Left cardiac atrium (tissue), 4 donors: ENCODE data around the gene ITGA8. TPM values are rescaled to one million over a fixed set of nuclear protein-coding genes. Genes with fewer than 3 reads are reported as not detected.
"Not testable (repeated sequence)": the region's sequence is repeated elsewhere in the genome, so short reads cannot be mapped to it uniquely, and the experiment has no call there.

Source experiments
- ATAC-seq, 2 donors: fragments of 200-7000 bp; cut with Tn5 transposase; one replicate each; pipeline ENCODE4 v1.9.1; 2020; ENCODE audit warnings: mild to moderate bottlenecking in 2 of 2, moderate library complexity in 2 of 2
- DNase-seq: peaks from one replicate; pipeline ENCODE4 v3.0.0-alpha.2; 2020
- intact Hi-C, 2 donors: fragments of 100-400 bp; cut with DNase I; formaldehyde crosslinking; loops; one replicate each; pipeline versions ENCODE4 v1.14.1 to v1.15.1; 2022 to 2023
- total RNA-seq, 2 donors: library from RNA; stranded (reverse); fragmentation: NEBNext Ultra II Directional; extraction: Animal tissue kit (Norgen Biotek cat#: 25700); gene quantifications; one replicate each; pipeline ENCODE4 v1.2.1, GENCODE V29; 2021
- donor health status: DM: no; HTN: yes; CAD: no.
- donor health status: DM: no; HTN: yes; CAD: no; lungs with severe emphysema.
- donor health status: DM: yes; HTN: yes; CAD: no.
- donor health status: Dilated cardiomyopathy.

ITGA8 gene
- total RNA-seq, 2 donors from 2014 or later: 2.7 to 4.5 TPM

- no peak for DNase-seq
- intact Hi-C loops: loop anchor here (5.0 to 10.0 kb wide), 2 partner anchors 117 to 124 kb away; no protein-coding TSS in a partner anchor
- no peak for ATAC-seq
These were observed 131.6 kb downstream of the ITGA8 start for GRCh38 chr10:15588151-15588550.

- intact Hi-C loops: loop anchor here (5.0 to 10.0 kb wide), 2 partner anchors 118 to 125 kb away; no protein-coding TSS in a partner anchor
- no peak for ATAC-seq
These were observed 132.5 kb downstream of the ITGA8 start for GRCh38 chr10:15587271-15587670.

GRCh38 chr10:15585303-15585715 lies 134.4 kb downstream of the ITGA8 start:
- intact Hi-C loops: loop anchor here (5.0 to 10.0 kb wide), 2 partner anchors 119 to 127 kb away; no protein-coding TSS in a partner anchor
- peak; percentile 67 for DNase-seq
- peak; percentile 61 to 88 for ATAC-seq

More at GRCh38 chr10:15587271-15587670, 132.5 kb downstream of the ITGA8 start:
- no peak for DNase-seq

- not testable (repeated sequence) for DNase-seq, ATAC-seq
- intact Hi-C loops: loop anchor here in 1 of 2 donors (10.0 kb wide), 1 partner anchor 122 kb away; no protein-coding TSS in a partner anchor
These were observed 136.8 kb downstream of the ITGA8 start for GRCh38 chr10:15582972-15583371.

- ATAC-seq: no peak
- intact Hi-C loops: loop anchor here in 1 of 2 donors (10.0 kb wide), 1 partner anchor 125 kb away; no protein-coding TSS in a partner anchor
- no peak for DNase-seq
These were observed 140.1 kb downstream of the ITGA8 start for GRCh38 chr10:15579605-15580004.

- intact Hi-C loops: no loop called here
- ATAC-seq: no peak
- DNase-seq: no peak
These were observed 147.1 kb downstream of the ITGA8 start for GRCh38 chr10:15572531-15573045.

GRCh38 chr10:15571575-15571974 lies 148.1 kb downstream of the ITGA8 start:
- ATAC-seq: no peak
- intact Hi-C loops: no loop called here
- peak; percentile 58 for DNase-seq

GRCh38 chr10:15570738-15571339 lies 148.9 kb downstream of the ITGA8 start:
- DNase-seq (no peak), ATAC-seq (no peak)
- intact Hi-C loops: no loop called here

GRCh38 chr10:15567952-15568351 lies 151.8 kb downstream of the ITGA8 start:
- ATAC-seq: no peak
- no peak for DNase-seq
- intact Hi-C loops: no loop called here

GRCh38 chr10:15563246-15563645 lies 156.5 kb downstream of the ITGA8 start:
- ATAC-seq (no peak), DNase-seq (no peak)
- intact Hi-C loops: no loop called here

- ATAC-seq (no peak), DNase-seq (no peak)
- intact Hi-C loops: no loop called here
These were observed 157.1 kb downstream of the ITGA8 start for GRCh38 chr10:15562578-15562977.

GRCh38 chr10:15562116-15562515 lies 157.6 kb downstream of the ITGA8 start:
- no peak for ATAC-seq
- intact Hi-C loops: no loop called here
- DNase-seq: no peak

GRCh38 chr10:15558136-15558535 lies 161.6 kb downstream of the ITGA8 start:
- no peak for DNase-seq
- intact Hi-C loops: no loop called here
- no peak for ATAC-seq

- ATAC-seq, DNase-seq, intact Hi-C loops: not testable (repeated sequence)
These were observed 162.6 kb downstream of the ITGA8 start for GRCh38 chr10:15557168-15557567.

GRCh38 chr10:15550950-15551349 lies 168.8 kb downstream of the ITGA8 start:
- no peak for ATAC-seq
- intact Hi-C loops: no loop called here
- DNase-seq: no peak

GRCh38 chr10:15548331-15548730 lies 171.4 kb downstream of the ITGA8 start:
- no peak for ATAC-seq
- intact Hi-C loops: no loop called here
- no peak for DNase-seq

GRCh38 chr10:15546606-15547005 lies 173.1 kb downstream of the ITGA8 start:
- intact Hi-C loops: no loop called here
- ATAC-seq (no peak), DNase-seq (no peak)

GRCh38 chr10:15545884-15546283 lies 173.8 kb downstream of the ITGA8 start:
- DNase-seq (no peak), ATAC-seq (no peak)
- intact Hi-C loops: no loop called here

- ATAC-seq: no peak
- intact Hi-C loops: no loop called here
- DNase-seq: no peak
These were observed 174.5 kb downstream of the ITGA8 start for GRCh38 chr10:15545266-15545665.

GRCh38 chr10:15543994-15544393 lies 175.7 kb downstream of the ITGA8 start:
- no peak for DNase-seq
- intact Hi-C loops: no loop called here
- ATAC-seq: no peak

- DNase-seq (no peak), ATAC-seq (no peak)
- intact Hi-C loops: no loop called here
These were observed 176.9 kb downstream of the ITGA8 start for GRCh38 chr10:15542817-15543216.
